ENCODE measurements around the gene ATXN7L1. TPM values are rescaled to one million over a fixed set of nuclear protein-coding genes. Genes with fewer than 3 reads are reported as not detected.
"Not testable (repeated sequence)": the region's sequence is repeated elsewhere in the genome, so short reads cannot be mapped to it uniquely, and the experiment has no call there.

Gene ATXN7L1
- total and polyA plus RNA-seq, 8 donors = 2.3 to 9.3 (median 5.0) TPM

GRCh38 chr7:105791926-105792325 is 84.5 kb downstream of the ATXN7L1 start:
- no peak for TF ChIP-seq CTCF (IDR thresholded peaks at IDR 0.05)
- Histone ChIP-seq H3K27ac (no peak overlapping the region), H3K4me1 (peaks cover 0 to 8% (median 0%) of the 10 kb centered on the region in 3 donors), H3K27me3 (no peaks in the 10 kb centered on the region), H3K4me3 (no peak overlapping the region), H3K36me3 (no peaks in the 10 kb centered on the region), H3K9me3 (no peaks in the 10 kb centered on the region)
- ATAC-seq (no peak), DNase-seq (no peak), FAIRE-seq (no peak)
- WGBS, 2 donors = 96 to 97% methylated on average over 8 of the region's 8 CpGs
- intact Hi-C loops (cut with DNase I) = no loop called here

GRCh38 chr7:105790996-105791395 is 85.4 kb downstream of the ATXN7L1 start:
- no peaks in the 10 kb centered on the region for H3K27me3 ChIP-seq
- FAIRE-seq (no peak), DNase-seq (no peak), ATAC-seq (no peak)
- intact Hi-C loops (cut with DNase I) = no loop called here
- H3K9me3 ChIP-seq = no peaks in the 10 kb centered on the region
- no peak overlapping the region for H3K4me3 ChIP-seq
- 92 to 100% methylated on average over 2 to 3 of the region's 3 CpGs for WGBS, 2 donors
- peaks cover 0 to 8% (median 0%) of the 10 kb centered on the region in 3 donors for H3K4me1 ChIP-seq
- no peak for TF ChIP-seq CTCF (IDR thresholded peaks at IDR 0.05)
- H3K36me3 ChIP-seq = no peaks in the 10 kb centered on the region
- no peak overlapping the region for H3K27ac ChIP-seq

GRCh38 chr7:105790452-105790851 is 85.9 kb downstream of the ATXN7L1 start:
- H3K36me3 ChIP-seq; H3K27me3 ChIP-seq; FAIRE-seq; DNase-seq; ATAC-seq; H3K4me1 ChIP-seq; H3K4me3 ChIP-seq; H3K9me3 ChIP-seq; H3K27ac ChIP-seq; intact Hi-C loops (cut with DNase I): not testable (repeated sequence)
- 97 to 99% methylated on average over 2 of the region's 2 CpGs for WGBS, 2 donors

- no peaks in the 10 kb centered on the region for H3K36me3 ChIP-seq
- no peak overlapping the region for H3K27ac ChIP-seq
- intact Hi-C loops (cut with DNase I) = no loop called here
- H3K27me3 ChIP-seq = no peaks in the 10 kb centered on the region
- WGBS, 2 donors = 91 to 92% methylated on average over 8 of the region's 8 CpGs
- H3K4me1 ChIP-seq = no peaks in the 10 kb centered on the region
- ATAC-seq (no peak), FAIRE-seq (no peak), DNase-seq (no peak)
- TF ChIP-seq CTCF (IDR thresholded peaks at IDR 0.05) = no peak
- H3K9me3 ChIP-seq = no peaks in the 10 kb centered on the region
- H3K4me3 ChIP-seq = no peak overlapping the region
Measured at GRCh38 chr7:105788816-105789349, 87.5 kb downstream of the ATXN7L1 start.

- Histone ChIP-seq H3K27ac (no peak overlapping the region), H3K4me3 (no peak overlapping the region), H3K4me1 (no peaks in the 10 kb centered on the region), H3K9me3 (no peaks in the 10 kb centered on the region), H3K36me3 (no peaks in the 10 kb centered on the region), H3K27me3 (no peaks in the 10 kb centered on the region)
- no peak for FAIRE-seq
- no peak for ATAC-seq
- no peak for DNase-seq
- 90 to 93% methylated on average over 15 of the region's 15 CpGs for WGBS, 2 donors
- intact Hi-C loops (cut with DNase I) = no loop called here
- TF ChIP-seq CTCF (IDR thresholded peaks at IDR 0.05) = no peak
Measured at GRCh38 chr7:105788356-105788755, 88.0 kb downstream of the ATXN7L1 start.
